ENCODE data around the gene NOX5.
"Not testable (repeated sequence)": the region's sequence is repeated elsewhere in the genome, so short reads cannot be mapped to it uniquely, and the experiment has no call there.

NOX5 gene, protein sequence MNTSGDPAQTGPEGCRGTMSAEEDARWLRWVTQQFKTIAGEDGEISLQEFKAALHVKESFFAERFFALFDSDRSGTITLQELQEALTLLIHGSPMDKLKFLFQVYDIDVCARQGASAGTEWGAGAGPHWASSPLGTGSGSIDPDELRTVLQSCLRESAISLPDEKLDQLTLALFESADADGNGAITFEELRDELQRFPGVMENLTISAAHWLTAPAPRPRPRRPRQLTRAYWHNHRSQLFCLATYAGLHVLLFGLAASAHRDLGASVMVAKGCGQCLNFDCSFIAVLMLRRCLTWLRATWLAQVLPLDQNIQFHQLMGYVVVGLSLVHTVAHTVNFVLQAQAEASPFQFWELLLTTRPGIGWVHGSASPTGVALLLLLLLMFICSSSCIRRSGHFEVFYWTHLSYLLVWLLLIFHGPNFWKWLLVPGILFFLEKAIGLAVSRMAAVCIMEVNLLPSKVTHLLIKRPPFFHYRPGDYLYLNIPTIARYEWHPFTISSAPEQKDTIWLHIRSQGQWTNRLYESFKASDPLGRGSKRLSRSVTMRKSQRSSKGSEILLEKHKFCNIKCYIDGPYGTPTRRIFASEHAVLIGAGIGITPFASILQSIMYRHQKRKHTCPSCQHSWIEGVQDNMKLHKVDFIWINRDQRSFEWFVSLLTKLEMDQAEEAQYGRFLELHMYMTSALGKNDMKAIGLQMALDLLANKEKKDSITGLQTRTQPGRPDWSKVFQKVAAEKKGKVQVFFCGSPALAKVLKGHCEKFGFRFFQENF

DNA sequence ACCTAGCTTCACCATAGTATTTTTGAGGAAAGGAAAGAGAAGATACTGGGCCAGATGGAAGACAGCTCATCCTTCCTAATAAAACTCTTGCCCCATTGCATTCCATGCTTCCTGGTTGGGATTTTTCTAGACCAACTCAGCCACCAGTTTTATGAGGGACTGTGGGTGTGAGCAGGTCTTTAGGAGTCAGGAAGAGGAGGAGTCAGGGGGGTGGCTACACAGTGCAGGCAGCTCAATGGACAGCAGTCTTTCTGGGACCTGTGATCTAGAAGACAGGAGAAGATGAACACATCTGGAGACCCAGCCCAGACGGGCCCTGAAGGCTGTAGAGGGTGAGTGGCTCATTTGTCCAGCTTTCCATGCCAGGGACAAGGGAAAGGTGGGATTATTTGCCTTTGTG is at the start of gene NOX5:
Gene NOX5 (plus strand): TSS at position 242 of the 400 bp plus-strand sequence. CDS start 41 bp downstream, at position 283.
- no peak for DNase-seq

- DNase-seq, result no peak
Observed at GRCh38 chr15:68966996-68967395, 47.5 kb upstream of the NOX5 start.

DNA sequence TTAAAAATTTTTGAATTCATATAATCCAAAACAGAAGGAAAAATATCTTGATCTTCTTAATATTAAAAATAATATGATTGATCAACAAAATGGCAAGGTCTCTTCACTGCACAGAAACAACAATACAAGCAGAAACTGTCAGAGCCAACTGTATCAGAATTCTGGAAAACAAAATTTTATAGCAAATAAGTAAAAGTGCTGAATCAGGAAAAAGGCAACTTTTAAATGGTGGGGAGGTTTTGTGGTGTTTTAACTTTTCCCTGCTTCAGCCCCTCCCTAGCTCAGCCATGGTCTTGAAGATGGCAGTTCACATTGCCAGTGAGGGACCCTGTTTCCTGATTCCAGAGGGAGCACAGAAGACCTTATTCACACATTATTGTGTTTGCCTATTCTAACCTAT is 46.5 kb upstream of the NOX5 start:
- no peak for DNase-seq

GRCh38 chr15:68969298-68969697 is 45.2 kb upstream of the NOX5 start:
- DNase-seq, result no peak

- DNase-seq, result no peak
Observed at GRCh38 chr15:68972201-68973065, 42.1 kb upstream of the NOX5 start.

- DNase-seq, result not testable (repeated sequence)
Observed at GRCh38 chr15:68975651-68976160, 38.8 kb upstream of the NOX5 start.

DNA sequence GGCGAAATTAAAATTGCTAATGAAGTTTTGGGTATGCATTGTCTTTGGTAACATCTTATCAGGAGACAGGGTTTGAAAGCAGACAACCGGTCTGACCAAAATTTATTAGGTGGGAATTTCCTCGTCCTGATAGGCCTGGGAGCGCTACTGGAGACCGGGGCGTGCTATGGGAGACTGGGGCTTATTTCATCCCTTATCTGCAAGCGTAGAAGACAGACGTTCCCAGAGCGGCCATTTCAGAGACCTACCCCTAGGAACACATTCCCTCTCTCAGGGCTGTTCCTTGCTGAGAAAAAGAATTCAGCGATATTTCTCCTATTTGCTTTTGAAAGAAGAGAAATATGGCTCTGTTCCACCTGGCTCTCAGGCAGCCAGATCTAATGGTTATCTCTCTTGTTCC is 37.1 kb upstream of the NOX5 start:
- DNase-seq, result not testable (repeated sequence)

DNA sequence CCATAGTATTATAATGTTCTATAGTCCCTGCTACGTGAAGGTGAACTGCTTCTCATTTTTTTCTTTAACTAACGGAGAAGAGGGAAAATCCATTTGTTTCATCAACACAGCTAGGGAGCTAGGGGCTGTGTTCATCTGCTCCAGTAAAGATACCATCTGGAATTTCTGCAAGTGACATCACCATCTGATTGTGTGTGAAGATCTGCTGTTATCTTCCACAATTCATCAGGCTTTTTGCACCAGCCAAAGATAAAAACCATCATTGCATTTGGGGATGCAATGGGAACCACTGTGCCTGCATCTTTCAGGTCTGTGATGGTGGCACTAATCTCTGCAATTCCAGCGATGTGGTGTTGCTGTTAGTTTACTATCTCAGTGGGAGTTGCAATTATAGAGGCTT is 35.5 kb upstream of the NOX5 start:
- no peak for DNase-seq

DNA sequence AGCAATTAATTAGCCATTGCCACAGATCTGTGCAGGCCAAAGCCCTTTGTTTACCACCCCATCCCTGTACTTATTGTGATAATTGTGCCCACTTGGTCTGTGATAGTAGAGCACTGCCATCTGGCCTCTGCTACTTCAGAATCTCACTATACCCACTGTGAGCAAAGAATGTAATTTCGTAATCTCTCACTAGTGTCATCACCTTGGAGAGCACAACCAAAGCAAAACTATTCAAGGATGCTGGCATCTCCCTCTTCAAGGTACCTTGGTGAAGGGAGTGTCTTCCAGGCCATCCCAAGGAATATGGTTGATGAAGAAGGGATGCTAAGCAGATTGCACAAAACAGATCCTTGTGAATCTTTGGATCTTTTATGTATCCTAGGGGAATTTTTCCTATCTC is 34.7 kb upstream of the NOX5 start:
- DNase-seq, result no peak

DNA sequence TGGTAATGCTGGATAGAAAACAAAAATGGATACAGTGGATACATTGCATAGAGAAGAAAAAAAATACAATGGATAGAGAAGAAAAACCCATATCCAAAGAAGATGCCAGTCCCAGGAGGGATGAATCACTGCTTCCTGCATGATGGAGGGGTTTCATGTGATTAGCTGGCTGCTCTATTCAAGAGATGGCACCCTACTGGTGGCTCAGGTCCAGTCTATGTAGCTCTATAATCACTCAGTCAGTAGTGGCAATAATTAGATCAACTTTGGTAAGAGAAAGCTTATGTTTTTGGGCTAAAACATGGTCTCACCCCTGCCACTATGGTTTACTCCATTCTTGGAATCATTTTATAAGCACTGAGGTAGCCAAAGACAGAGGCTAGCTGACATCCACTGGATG is 33.7 kb upstream of the NOX5 start:
- no peak for DNase-seq

GRCh38 chr15:68981941-68982340 is 32.6 kb upstream of the NOX5 start:
- DNase-seq, result no peak

DNA sequence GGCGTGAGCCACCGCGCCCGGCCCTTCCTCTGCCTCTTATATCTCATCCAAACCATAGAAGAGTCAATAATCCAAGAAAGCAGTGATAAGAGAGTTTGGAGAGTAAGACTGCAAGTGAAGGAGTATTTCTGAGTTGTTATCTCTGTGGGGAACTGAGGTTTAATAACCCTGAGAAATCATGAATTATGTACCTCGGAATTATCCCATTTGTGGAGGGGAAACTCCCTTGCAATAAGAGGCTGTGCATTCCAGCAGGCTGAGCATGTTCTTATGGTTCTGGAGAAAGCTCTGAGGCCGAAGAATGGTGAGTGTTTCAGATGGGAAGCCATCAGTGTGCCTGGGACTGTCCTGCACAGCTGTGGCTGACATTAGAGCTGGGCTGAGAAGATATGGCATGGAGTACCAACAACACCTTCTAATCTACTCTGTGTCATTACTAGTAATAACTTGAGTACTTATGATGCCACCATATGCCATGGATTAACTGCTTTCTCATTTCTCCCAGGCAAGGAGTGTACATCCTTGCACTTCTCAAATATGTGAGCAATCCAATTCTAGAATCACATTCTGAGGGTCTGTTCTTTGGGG is 31.4 kb upstream of the NOX5 start:
- no peak for DNase-seq

DNA sequence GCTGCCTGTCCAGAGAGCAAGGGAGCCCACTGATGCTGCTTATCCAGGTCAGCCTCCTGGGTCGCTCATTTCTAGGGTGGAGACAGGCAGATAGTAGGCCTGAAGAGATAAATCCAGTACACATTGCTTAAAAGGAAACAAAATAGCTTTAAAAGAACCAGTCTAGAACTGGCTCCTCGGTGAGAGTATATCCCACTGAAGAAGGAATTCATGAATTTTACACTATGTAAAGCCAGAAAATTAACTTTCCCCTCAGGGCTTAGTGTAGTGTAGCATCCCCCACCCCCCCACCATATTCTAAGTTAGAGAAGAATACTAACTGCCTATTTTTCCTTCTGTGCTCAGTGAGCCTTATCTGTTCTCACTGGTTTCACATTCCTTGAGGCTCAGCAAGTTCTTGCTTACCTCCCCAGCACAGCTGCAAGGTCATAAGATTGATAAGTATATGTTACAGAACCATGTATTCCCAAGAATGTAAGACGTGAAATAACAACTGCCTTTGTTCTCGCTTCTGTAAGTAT is 30.5 kb upstream of the NOX5 start:
- DNase-seq, result no peak

GRCh38 chr15:68984586-68984985 is 29.9 kb upstream of the NOX5 start:
- DNase-seq, result no peak

DNA sequence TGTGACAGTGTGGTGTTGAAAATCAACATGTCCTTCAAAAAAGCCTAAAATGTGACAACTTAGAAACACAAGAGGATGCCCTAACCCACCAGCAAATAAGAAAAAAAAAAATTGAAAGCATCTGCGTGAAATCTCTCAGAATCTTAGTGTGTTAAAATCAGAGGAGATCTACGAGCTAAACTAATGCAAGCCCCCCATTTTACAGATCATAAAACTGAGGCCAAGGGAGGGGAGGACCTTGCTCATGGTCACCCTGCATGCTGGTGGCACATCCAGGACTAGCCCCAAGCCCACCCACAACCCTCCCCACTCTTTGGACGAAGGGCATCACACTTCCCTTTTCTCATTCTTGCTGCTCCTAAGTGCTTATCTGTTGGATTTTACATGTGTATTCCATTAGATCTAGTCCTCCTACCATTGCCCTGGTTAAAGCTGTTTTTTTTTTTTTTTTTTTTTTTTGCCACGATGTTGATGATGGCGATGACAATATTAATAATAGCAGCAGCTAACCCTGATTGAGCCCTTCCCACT is 29.1 kb upstream of the NOX5 start:
- DNase-seq, result no peak

DNA sequence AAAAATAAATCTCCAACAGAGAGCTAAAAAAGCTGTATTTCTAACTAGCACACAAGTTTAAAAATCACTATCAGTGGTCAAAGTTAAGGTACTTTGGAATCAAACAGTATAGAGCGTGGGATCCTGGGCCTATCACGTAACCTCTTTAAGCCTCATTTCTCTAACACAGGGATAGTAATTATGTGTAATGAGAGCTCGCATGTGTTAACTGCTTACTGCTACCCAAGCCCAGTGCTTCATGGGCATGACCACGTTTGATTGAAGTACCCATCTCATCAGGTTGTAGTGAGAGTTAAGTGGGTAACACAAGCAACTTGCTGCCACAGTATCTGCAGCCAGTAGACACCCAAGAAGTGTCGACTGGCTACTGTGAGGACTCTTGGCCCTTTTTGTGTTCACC is 28.2 kb upstream of the NOX5 start:
- DNase-seq, result no peak

- DNase-seq, result no peak
Observed at GRCh38 chr15:68987120-68987519, 27.4 kb upstream of the NOX5 start.

- no peak for DNase-seq
Observed at GRCh38 chr15:68987676-68988075, 26.8 kb upstream of the NOX5 start.

DNA sequence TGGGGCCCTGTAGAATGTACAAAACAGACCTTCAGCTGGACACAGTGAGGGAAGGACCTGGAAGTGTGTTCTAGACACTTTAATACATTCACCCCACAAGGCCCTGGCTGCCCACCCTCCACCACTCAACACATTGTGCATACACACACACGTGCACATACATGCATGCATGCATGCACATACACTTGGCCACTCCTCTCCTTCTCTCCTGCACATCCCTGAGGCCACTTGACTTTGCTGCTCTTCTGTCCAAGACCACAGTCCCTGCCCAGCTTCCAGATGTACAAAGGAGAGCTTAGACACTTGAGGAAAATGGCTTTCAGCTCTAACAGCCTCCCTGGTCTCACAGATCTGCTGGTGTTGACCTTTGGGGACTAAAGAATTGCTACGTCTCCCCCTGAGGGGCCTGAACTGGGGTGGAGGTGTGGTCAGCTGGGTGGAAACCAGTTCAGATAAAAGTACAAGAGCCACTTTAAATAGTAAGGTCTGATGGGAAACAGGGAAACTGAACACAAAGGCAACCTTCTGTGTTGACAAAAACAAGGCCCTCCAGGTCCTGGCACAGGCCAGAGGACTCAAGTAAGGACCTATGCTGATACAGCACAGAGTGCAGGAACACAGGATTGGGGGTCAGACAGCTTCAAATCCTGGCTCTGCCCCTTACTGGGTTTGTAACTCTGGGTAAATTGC is 24.8 kb upstream of the NOX5 start:
- DNase-seq, result no peak

DNA sequence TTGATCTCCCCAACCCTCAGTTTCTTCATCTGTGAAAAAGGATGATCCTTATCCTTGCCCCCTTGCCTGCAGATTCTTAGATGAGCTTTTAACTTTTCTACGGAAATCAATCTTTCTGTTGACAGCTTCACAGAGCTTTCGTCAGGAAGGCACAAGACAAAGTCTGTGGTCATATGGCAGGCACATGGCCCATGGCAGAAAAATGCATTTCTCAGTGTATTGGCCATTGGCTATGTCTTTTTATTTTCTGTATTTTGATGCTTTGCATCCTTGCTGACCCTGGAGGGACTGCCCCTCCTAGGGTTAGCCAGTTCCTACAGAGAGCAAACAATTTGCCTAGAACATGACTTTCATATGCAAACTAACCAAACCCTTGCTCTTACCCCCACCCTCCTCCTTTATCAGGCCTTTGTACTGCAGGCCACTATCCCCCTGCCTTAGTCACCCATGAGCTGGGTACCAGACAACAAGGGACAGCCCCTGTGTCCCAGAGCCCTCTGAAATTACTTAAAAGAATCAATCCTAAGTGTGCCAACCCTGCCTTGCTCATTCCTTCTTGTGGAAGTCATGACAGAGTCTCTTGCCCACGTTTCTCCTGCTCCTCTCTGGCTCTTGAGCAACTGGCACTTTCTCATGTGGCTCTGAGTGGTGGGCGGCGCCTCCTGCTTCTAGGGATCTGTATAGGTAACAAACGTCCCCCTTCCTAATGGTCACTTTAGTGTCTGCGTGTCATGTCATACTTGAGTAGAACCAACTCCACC is 24.1 kb upstream of the NOX5 start:
- no peak for DNase-seq
